Activated B cell treated with CpG ODN at 0.5 μM for 24 hours (primary cell): Measurements from ENCODE around the gene ASB2. TPM values are rescaled to one million over a fixed set of nuclear protein-coding genes. Genes with fewer than 3 reads are reported as not detected.

Experiments used
- ATAC-seq: fragments of 200-7000 bp; cut with Tn5 transposase; one replicate; pipeline ENCODE4 v1.10.0; 2021; ENCODE audit warnings: low read depth, mild to moderate bottlenecking, moderate library complexity
- CTCF ChIA-PET: fragments of 350-600 bp; sonication (Branson Sonifier 250); formaldehyde crosslinking; loops from one replicate; lab custom pipeline; 2021; ENCODE audit warnings: antibody characterized with exemption; lab: Charles Lee
- POLR2A ChIA-PET: fragments of 350-600 bp; sonication (Branson Sonifier 250); formaldehyde crosslinking; loops from one replicate; lab custom pipeline; 2021; ENCODE audit warnings: antibody characterized with exemption; lab: Charles Lee
- DNase-seq: peaks from one replicate; pipeline ENCODE4 v3.0.0; 2022
- H3K27ac Mint-ChIP-seq: one replicate; pipeline ENCODE4 v1.8.0; 2020; ENCODE audit warnings: mixed read lengths
- H3K27me3 Mint-ChIP-seq: one replicate; pipeline ENCODE4 v1.8.0; 2021; ENCODE audit warnings: mixed read lengths
- H3K36me3 Mint-ChIP-seq: one replicate; pipeline ENCODE4 v1.8.0; 2021; ENCODE audit warnings: low read depth, mixed read lengths
- H3K4me1 Mint-ChIP-seq: one replicate; pipeline ENCODE4 v1.8.0; 2021; ENCODE audit warnings: mixed read lengths
- H3K4me3 Mint-ChIP-seq: one replicate; pipeline ENCODE4 v1.8.0; 2020; ENCODE audit warnings: mild to moderate bottlenecking, mixed read lengths
- H3K9me3 Mint-ChIP-seq: one replicate; pipeline ENCODE4 v1.8.0; 2020; ENCODE audit warnings: mixed read lengths
- intact Hi-C: fragments of 100-400 bp; cut with micrococcal nuclease; formaldehyde crosslinking; loops from one replicate; pipeline ENCODE4 v1.15.1; 2024
- total RNA-seq: library from RNA; stranded (reverse); gene quantifications from 2 replicates; pipeline ENCODE4 v1.2.3, GENCODE V29; 2022
- TF ChIP-seq, protein P1 (sequence below): fragments of 200-600 bp; IDR thresholded peaks from one replicate; pipeline ENCODE4 v1.8.0; 2022; ENCODE audit warnings: antibody characterized with exemption, mild to moderate bottlenecking

The ASB2 gene
- total RNA-seq, 1 donor from 2014 or later: 3.1 TPM

DNA sequence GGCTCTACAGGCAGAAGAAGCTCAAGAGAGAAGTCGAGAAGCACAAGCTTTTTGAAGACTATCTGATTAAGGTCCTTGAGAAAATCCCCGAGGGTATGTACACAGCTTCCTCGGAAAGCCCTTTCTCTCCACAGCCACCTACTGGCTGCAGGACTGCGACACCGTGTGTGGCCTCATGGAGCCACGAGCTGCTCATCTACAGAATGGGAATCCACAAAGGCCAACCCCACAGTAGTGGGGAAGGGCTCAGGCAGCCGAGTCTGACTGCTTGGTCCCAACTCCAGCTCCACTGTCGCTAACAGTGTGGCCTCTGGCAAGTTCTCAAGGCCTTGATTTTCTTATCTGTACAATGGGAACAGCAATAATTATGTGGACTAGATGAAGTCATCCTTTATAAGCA lies 23.2 kb upstream of the ASB2 start:
- Mint-ChIP-seq H3K36me3 (no peaks in the 10 kb centered on the region), H3K9me3 (no peaks in the 10 kb centered on the region), H3K27me3 (peaks cover 31% of the 10 kb centered on the region), H3K27ac (no peak overlapping the region), H3K4me3 (no peak overlapping the region), H3K4me1 (no peaks in the 10 kb centered on the region)
- intact Hi-C loops: no loop called here
- ATAC-seq (no peak), DNase-seq (no peak)
- ChIA-PET POLR2A (interaction anchor here (1.4 to 3.0 kb wide), 3 partner anchors 21 to 60 kb away, joined by 7 to 18 read pairs (median 8); no protein-coding TSS in a partner anchor), CTCF (interaction anchor here (1.2 to 11.8 kb wide), 3 partner anchors 15 to 61 kb away, joined by 3 to 307 read pairs (median 32); no protein-coding TSS in a partner anchor)
- TF ChIP-seq, protein P1, sequence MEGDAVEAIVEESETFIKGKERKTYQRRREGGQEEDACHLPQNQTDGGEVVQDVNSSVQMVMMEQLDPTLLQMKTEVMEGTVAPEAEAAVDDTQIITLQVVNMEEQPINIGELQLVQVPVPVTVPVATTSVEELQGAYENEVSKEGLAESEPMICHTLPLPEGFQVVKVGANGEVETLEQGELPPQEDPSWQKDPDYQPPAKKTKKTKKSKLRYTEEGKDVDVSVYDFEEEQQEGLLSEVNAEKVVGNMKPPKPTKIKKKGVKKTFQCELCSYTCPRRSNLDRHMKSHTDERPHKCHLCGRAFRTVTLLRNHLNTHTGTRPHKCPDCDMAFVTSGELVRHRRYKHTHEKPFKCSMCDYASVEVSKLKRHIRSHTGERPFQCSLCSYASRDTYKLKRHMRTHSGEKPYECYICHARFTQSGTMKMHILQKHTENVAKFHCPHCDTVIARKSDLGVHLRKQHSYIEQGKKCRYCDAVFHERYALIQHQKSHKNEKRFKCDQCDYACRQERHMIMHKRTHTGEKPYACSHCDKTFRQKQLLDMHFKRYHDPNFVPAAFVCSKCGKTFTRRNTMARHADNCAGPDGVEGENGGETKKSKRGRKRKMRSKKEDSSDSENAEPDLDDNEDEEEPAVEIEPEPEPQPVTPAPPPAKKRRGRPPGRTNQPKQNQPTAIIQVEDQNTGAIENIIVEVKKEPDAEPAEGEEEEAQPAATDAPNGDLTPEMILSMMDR: no peak

DNA sequence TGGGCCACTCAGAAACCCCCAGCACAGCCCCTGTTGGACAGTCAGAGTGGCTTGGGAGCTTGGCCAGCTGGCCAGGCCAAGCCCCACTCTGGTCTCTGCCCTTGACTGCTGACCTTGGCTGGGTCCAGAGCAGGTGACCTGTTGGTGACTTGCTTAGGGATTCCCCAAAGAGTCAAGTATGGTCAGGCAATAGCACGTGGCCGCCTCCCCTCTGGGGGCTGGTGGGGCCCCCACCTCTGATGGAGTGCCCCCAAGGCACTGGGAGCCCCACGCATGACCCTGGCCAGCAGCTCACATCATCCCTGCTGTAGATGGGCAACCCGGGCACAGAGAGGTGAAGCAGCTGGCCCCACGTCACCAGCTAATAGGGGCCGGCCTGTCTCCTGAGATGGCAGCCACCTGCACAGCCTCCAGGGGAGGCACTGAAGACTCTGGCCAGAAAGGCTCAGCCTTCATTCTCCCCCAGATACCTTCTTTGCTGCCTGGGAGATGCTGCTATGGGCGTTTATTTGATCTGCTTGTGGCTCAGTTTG lies 22.6 kb upstream of the ASB2 start:
- ATAC-seq (no peak), DNase-seq (no peak)
- H3K4me3 Mint-ChIP-seq: no peak overlapping the region
- no peaks in the 10 kb centered on the region for H3K36me3 Mint-ChIP-seq
- H3K27me3 Mint-ChIP-seq: peaks cover 31% of the 10 kb centered on the region
- no peaks in the 10 kb centered on the region for H3K4me1 Mint-ChIP-seq
- no peak overlapping the region for H3K27ac Mint-ChIP-seq
- ChIA-PET POLR2A (interaction anchor here (1.4 to 3.0 kb wide), 3 partner anchors 20 to 59 kb away, joined by 7 to 18 read pairs (median 8); no protein-coding TSS in a partner anchor), CTCF (interaction anchor here (1.2 to 11.8 kb wide), 3 partner anchors 14 to 60 kb away, joined by 3 to 307 read pairs (median 32); no protein-coding TSS in a partner anchor)
- H3K9me3 Mint-ChIP-seq: no peaks in the 10 kb centered on the region
- intact Hi-C loops: no loop called here
- TF ChIP-seq, protein P1: no peak

DNA sequence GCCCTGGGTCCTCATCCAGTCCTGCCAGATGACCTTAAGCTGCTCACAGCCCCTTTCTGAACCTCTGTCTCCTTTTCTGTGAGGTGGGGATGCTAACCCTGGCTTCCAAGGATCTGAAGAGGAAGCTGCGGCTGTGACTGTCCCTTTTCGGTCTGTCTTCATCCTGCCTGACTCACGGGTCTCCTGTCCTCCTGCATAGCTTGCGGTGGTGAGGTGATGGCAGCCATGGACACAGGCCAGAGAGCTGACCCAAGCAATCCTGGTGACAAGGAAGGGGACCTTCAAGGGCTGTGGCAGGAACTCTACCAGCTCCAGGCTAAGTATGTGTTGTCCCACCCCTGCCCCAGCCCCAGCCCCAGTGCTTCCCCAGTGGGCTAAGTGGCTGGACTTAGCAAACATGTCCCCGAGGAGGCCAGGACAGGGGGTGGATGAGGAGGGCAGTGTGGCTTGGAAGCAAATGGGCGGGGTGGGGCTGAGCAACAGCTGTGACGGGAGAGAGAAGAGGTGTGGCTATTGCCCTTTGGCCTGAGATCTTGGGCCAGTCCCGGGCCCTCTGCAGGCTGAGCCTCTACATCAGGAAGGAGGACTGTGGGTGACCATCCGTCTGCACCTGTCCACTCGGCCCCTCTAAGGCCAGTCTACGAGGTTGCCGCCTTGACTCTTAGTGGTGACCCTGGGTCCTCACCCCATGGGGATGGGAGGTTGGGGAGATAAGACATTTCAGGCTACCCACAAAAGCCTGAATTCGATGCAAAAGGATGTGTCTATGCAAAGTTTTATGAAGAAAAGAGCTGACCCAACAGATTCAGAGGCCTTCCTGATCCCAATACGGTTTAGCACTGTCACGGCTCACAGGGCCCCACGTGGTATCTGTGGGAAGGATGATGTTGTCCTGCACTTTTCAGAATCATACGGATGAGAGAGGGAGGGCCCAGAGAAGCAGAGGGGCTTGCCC lies 21.8 kb upstream of the ASB2 start:
- intact Hi-C loops: no loop called here
- H3K4me1 Mint-ChIP-seq: no peaks in the 10 kb centered on the region
- POLR2A ChIA-PET: interaction anchor here (1.6 to 2.1 kb wide), 2 partner anchors 30 to 58 kb away, joined by 5 to 8 read pairs; no protein-coding TSS in a partner anchor

DNA sequence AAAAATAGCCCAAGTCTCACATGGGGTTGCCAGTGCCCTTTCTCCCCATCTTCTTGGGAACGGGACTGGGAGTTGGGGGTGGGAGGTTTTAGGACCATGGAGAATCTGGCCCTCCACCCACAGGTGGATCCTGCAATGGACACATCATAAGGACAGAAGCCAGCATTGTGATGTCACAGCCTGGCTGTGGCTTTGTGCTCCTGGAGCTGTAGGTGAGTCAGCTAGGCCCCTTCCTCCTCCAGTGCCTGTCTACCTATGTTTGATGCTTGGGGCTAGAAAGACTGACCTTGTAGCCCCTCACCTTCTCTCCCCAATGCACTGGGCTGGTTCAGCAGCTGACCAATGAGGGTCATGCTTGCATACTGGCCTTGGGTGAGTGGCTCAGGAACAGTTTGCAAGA lies 20.7 kb upstream of the ASB2 start, which contains the start of gene CCDC197:
Gene CCDC197, plus strand, starts transcription at position 220 of the 400 bp plus-strand sequence. CDS start 831 bp downstream, outside the sequence.
- intact Hi-C loops: no loop called here
- no peaks in the 10 kb centered on the region for H3K9me3 Mint-ChIP-seq
- H3K4me3 Mint-ChIP-seq: no peak within 1 kb of the TSS
- TF ChIP-seq, protein P1: no peak
- no peak within 1 kb of the TSS for H3K27ac Mint-ChIP-seq
- CTCF ChIA-PET: interaction anchor here (11.8 kb wide), 1 partner anchor 58 kb away, joined by 307 read pairs; no protein-coding TSS in a partner anchor
- no peaks in the 10 kb centered on the region for H3K4me1 Mint-ChIP-seq
- POLR2A ChIA-PET: interaction anchor here (0.6 to 1.6 kb wide), 4 partner anchors 18 to 251 kb away, joined by 3 to 6 read pairs (median 5); no protein-coding TSS in a partner anchor
- DNase-seq (no peak), ATAC-seq (no peak)
- no peaks in the 10 kb centered on the region for H3K36me3 Mint-ChIP-seq
- peaks cover 29% of the 10 kb centered on the region for H3K27me3 Mint-ChIP-seq

More for the DNA sequence above, 21.8 kb upstream of the ASB2 start:
- no peak overlapping the region for H3K27ac Mint-ChIP-seq
- H3K27me3 Mint-ChIP-seq: peaks cover 27% of the 10 kb centered on the region
- no peak for ATAC-seq
- TF ChIP-seq, protein P1: no peak
- no peak for DNase-seq
- H3K36me3 Mint-ChIP-seq: no peaks in the 10 kb centered on the region
- no peak overlapping the region for H3K4me3 Mint-ChIP-seq
- no peaks in the 10 kb centered on the region for H3K9me3 Mint-ChIP-seq
- CTCF ChIA-PET: interaction anchor here (1.2 to 11.8 kb wide), 2 partner anchors 14 to 59 kb away, joined by 3 to 307 read pairs; no protein-coding TSS in a partner anchor
